22Rv1 (cell line): ENCODE measurements around the gene CCNK.

Experiments used
- CTCF ChIP-seq: fragments of 450-650 bp; IDR thresholded peaks from 2 replicates; pipeline ENCODE4 v1.5.1; 2017; ENCODE audit warnings: mild to moderate bottlenecking
- ZFX ChIP-seq: fragments of 450-650 bp; IDR thresholded peaks from 2 replicates; pipeline ENCODE4 v1.6.1; 2017; ENCODE audit warnings: antibody characterized with exemption, borderline replicate concordance

DNA sequence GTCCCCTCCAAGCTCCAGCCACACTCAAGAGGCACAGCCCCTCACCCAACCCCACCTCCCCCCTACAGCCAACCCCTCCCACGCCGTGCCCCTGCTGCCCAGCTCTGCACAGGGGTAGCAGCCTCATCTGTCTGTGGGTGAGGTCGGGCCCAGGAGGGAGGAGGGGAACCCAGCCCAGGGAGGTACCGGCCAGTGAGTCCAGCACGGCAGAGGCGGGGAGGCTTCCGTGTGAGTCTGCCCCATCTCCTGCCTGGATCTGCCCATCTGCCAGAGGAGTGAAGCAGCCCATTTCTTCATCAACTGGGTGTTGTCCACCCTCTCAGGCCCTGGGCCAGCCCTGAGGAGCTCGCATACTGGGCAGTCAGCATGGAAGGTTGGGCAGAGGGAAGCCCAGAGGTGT is 54.2 kb downstream of the CCNK start:
- TF ChIP-seq CTCF (no peak), ZFX (no peak)
